CD1c-positive myeloid dendritic cell (primary cell): Measurements from ENCODE around the gene CASK.

Source experiments
- DNase-seq: peaks from one replicate; pipeline ENCODE4 v3.0.0-alpha.2; 2016; ENCODE audit errors: extremely low spot score

The CASK gene

GRCh38 chrX:41473936-41474725 lies 449.2 kb downstream of the CASK start:
- no peak for DNase-seq

- no peak for DNase-seq
Measured at GRCh38 chrX:41472231-41472815, 451.0 kb downstream of the CASK start.

- DNase-seq: no peak
Measured at GRCh38 chrX:41471786-41472185, 451.6 kb downstream of the CASK start.

GRCh38 chrX:41470706-41471105 lies 452.6 kb downstream of the CASK start:
- no peak for DNase-seq

- no peak for DNase-seq
Measured at GRCh38 chrX:41468647-41469323, 454.6 kb downstream of the CASK start.
